HEK293 (cell line): ENCODE results near the gene TMEM218.
A peak's percentile ranks its signal among the peaks of the same experiment; 100 is the strongest.

Experiments
- BCL11A ChIP-seq: fragments of 450-650 bp; formaldehyde crosslinking; IDR thresholded peaks from 2 replicates; pipeline ENCODE4 v1.5.1; 2016; ENCODE audit warnings: low read depth, missing biosample characterization, missing genetic modification characterization
- BCL11B ChIP-seq: fragments of 450-650 bp; formaldehyde crosslinking; IDR thresholded peaks from 2 replicates; pipeline ENCODE4 v1.5.1; 2016; ENCODE audit warnings: low read depth, missing biosample characterization, missing genetic modification characterization
- OVOL3 ChIP-seq: fragments of 450-650 bp; formaldehyde crosslinking; IDR thresholded peaks from 2 replicates; pipeline ENCODE4 v1.5.1; 2016; ENCODE audit warnings: missing biosample characterization, missing genetic modification characterization
- SETDB1 ChIP-seq: IDR thresholded peaks from one replicate; pipeline ENCODE4 v1.6.1; 2017; ENCODE audit warnings: mild to moderate bottlenecking, low read length, moderate library complexity, mixed read lengths; ENCODE audit not compliant: insufficient read length
- SP3 ChIP-seq: fragments of 450-650 bp; formaldehyde crosslinking; IDR thresholded peaks from 2 replicates; pipeline ENCODE4 v1.5.1; 2016; ENCODE audit warnings: missing biosample characterization, missing genetic modification characterization
- SP7 ChIP-seq: fragments of 450-650 bp; formaldehyde crosslinking; IDR thresholded peaks from 2 replicates; pipeline ENCODE4 v1.5.1; 2016; ENCODE audit warnings: missing biosample characterization, missing genetic modification characterization
- ZBTB20 ChIP-seq: fragments of 450-650 bp; formaldehyde crosslinking; IDR thresholded peaks from 2 replicates; pipeline ENCODE4 v1.5.1; 2016; ENCODE audit warnings: missing biosample characterization, missing genetic modification characterization
- ZBTB7A ChIP-seq: fragments of 450-650 bp; formaldehyde crosslinking; IDR thresholded peaks from 2 replicates; pipeline ENCODE4 v1.5.1; 2016; ENCODE audit warnings: low read depth, missing biosample characterization, missing genetic modification characterization
- ZNF10 ChIP-seq: fragments of 450-650 bp; formaldehyde crosslinking; IDR thresholded peaks from 2 replicates; pipeline ENCODE4 v1.5.1; 2017; ENCODE audit warnings: missing biosample characterization, missing genetic modification characterization
- ZNF112 ChIP-seq: fragments of 450-650 bp; formaldehyde crosslinking; IDR thresholded peaks from 2 replicates; pipeline ENCODE4 v1.5.0; 2017; ENCODE audit warnings: missing biosample characterization, missing genetic modification characterization
- ZNF138 ChIP-seq: fragments of 450-650 bp; formaldehyde crosslinking; IDR thresholded peaks from 2 replicates; pipeline ENCODE4 v1.5.1; 2016; ENCODE audit warnings: missing biosample characterization, missing genetic modification characterization, borderline replicate concordance
- ZNF157 ChIP-seq: fragments of 450-650 bp; formaldehyde crosslinking; IDR thresholded peaks from 2 replicates; pipeline ENCODE4 v1.5.1; 2016; ENCODE audit warnings: missing biosample characterization, missing genetic modification characterization
- ZNF174 ChIP-seq: fragments of 450-650 bp; formaldehyde crosslinking; IDR thresholded peaks from 2 replicates; pipeline ENCODE4 v1.5.0; 2017; ENCODE audit warnings: missing biosample characterization, mild to moderate bottlenecking, missing genetic modification characterization
- ZNF2 ChIP-seq: fragments of 450-650 bp; formaldehyde crosslinking; IDR thresholded peaks from 2 replicates; pipeline ENCODE4 v1.5.1; 2016; ENCODE audit warnings: missing biosample characterization, missing genetic modification characterization
- ZNF274 ChIP-seq, 2 experiments: fragments of 200-500 bp in 1 of 2; fragments of 450-650 bp in 1 of 2; sonication (Bioruptor generic) in 1 of 2; formaldehyde crosslinking in 1 of 2; IDR thresholded peaks; 2 replicates each; pipeline versions ENCODE4 v1.5.1 to v1.6.1; 2014 to 2016; ENCODE audit warnings: borderline replicate concordance in 1 of 2, inconsistent platforms in 1 of 2, low read length in 1 of 2, missing biosample characterization in 1 of 2, missing genetic modification characterization in 1 of 2
- ZNF423 ChIP-seq: fragments of 450-650 bp; formaldehyde crosslinking; IDR thresholded peaks from 2 replicates; pipeline ENCODE4 v1.5.1; 2016; ENCODE audit warnings: missing biosample characterization, missing genetic modification characterization
- ZNF510 ChIP-seq: fragments of 450-650 bp; formaldehyde crosslinking; IDR thresholded peaks from 2 replicates; pipeline ENCODE4 v1.5.1; 2018; ENCODE audit warnings: mild to moderate bottlenecking, missing genetic modification characterization, missing biosample characterization; ENCODE audit not compliant: insufficient replicate concordance
- ZNF514 ChIP-seq: fragments of 450-650 bp; formaldehyde crosslinking; IDR thresholded peaks from 2 replicates; pipeline ENCODE4 v1.5.1; 2016; ENCODE audit warnings: missing biosample characterization, missing genetic modification characterization
- ZNF623 ChIP-seq: fragments of 450-650 bp; formaldehyde crosslinking; IDR thresholded peaks from 2 replicates; pipeline ENCODE4 v1.5.1; 2016; ENCODE audit warnings: missing biosample characterization, missing genetic modification characterization
- ZNF626 ChIP-seq: fragments of 450-650 bp; sonication (Bioruptor Pico); formaldehyde crosslinking; IDR thresholded peaks from 2 replicates; pipeline ENCODE4 v1.5.1; 2018; ENCODE audit warnings: missing biosample characterization, missing genetic modification characterization, inconsistent platforms
- ZNF670 ChIP-seq: fragments of 450-650 bp; formaldehyde crosslinking; IDR thresholded peaks from 2 replicates; pipeline ENCODE4 v1.5.1; 2016; ENCODE audit warnings: missing biosample characterization, missing genetic modification characterization, low read depth
- ZNF747 ChIP-seq: fragments of 450-650 bp; formaldehyde crosslinking; IDR thresholded peaks from 2 replicates; pipeline ENCODE4 v1.5.1; 2016; ENCODE audit warnings: missing biosample characterization, missing genetic modification characterization
- ZNF768 ChIP-seq: fragments of 450-650 bp; formaldehyde crosslinking; IDR thresholded peaks from 2 replicates; pipeline ENCODE4 v1.5.1; 2018; ENCODE audit warnings: missing biosample characterization, mild to moderate bottlenecking, missing genetic modification characterization
- TF ChIP-seq, protein P1 (sequence below): fragments of 450-650 bp; formaldehyde crosslinking; IDR thresholded peaks from 2 replicates; pipeline ENCODE4 v1.5.1; 2017; ENCODE audit warnings: missing biosample characterization, missing genetic modification characterization
- TF ChIP-seq, protein P2 (sequence below): fragments of 450-650 bp; formaldehyde crosslinking; conservative IDR thresholded peaks from 2 replicates; pipeline ENCODE4 v1.5.1; 2016; ENCODE audit warnings: low read depth, missing biosample characterization, missing genetic modification characterization
- TF ChIP-seq, protein P3 (sequence below): fragments of 450-650 bp; formaldehyde crosslinking; IDR thresholded peaks from 2 replicates; pipeline ENCODE4 v1.5.1; 2017; ENCODE audit warnings: missing biosample characterization, missing genetic modification characterization
- TF ChIP-seq, protein P4 (sequence below): fragments of 450-650 bp; formaldehyde crosslinking; IDR thresholded peaks from 2 replicates; pipeline ENCODE4 v1.5.1; 2016; ENCODE audit warnings: missing biosample characterization, missing genetic modification characterization
- TF ChIP-seq, protein P5 (sequence below): fragments of 450-650 bp; formaldehyde crosslinking; IDR thresholded peaks from 2 replicates; pipeline ENCODE4 v1.5.1; 2017; ENCODE audit warnings: missing biosample characterization, missing genetic modification characterization

The TMEM218 gene

DNA sequence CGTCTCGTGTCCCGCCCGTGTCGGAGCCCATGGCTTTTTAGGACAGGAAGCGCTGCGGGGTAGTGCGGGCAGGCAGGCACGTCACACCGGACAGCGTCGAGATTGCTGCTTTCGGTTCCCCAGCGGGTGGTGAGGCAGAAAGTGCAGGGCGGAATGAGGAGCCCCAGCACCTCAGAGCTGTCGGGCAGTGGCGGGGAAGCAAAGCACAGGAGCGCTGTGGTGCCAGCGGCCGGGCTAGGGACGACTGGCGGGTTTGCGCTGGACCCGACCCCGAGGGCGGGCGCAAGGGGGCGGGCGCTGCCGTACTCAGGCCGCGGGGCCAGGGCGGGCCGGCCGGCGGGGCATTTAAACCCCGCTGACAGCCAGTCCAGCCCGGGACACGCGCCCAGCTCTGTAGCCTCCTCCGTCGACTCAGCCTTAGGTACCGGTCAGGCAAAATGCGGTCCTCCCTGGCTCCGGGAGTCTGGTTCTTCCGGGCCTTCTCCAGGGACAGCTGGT is 48.4 kb downstream of the TMEM218 start, which contains the start of gene SLC37A2 (continued):
- peak; percentile 34; the same call in 1 of the 2 replicates for TF ChIP-seq SP7 (tag by site-specific recombination)
- no peak for TF ChIP-seq ZNF112
- TF ChIP-seq, protein P1, sequence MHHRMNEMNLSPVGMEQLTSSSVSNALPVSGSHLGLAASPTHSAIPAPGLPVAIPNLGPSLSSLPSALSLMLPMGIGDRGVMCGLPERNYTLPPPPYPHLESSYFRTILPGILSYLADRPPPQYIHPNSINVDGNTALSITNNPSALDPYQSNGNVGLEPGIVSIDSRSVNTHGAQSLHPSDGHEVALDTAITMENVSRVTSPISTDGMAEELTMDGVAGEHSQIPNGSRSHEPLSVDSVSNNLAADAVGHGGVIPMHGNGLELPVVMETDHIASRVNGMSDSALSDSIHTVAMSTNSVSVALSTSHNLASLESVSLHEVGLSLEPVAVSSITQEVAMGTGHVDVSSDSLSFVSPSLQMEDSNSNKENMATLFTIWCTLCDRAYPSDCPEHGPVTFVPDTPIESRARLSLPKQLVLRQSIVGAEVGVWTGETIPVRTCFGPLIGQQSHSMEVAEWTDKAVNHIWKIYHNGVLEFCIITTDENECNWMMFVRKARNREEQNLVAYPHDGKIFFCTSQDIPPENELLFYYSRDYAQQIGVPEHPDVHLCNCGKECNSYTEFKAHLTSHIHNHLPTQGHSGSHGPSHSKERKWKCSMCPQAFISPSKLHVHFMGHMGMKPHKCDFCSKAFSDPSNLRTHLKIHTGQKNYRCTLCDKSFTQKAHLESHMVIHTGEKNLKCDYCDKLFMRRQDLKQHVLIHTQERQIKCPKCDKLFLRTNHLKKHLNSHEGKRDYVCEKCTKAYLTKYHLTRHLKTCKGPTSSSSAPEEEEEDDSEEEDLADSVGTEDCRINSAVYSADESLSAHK (tag by site-specific recombination): no peak
- TF ChIP-seq ZNF626 (tag by site-specific recombination): no peak
- peak; percentile 48; the same call in 1 of the 2 replicates for TF ChIP-seq ZBTB20 (tag by site-specific recombination)
- no peak for TF ChIP-seq ZNF510 (tag by site-specific recombination)
- TF ChIP-seq ZNF670 (tag by site-specific recombination): no peak
- TF ChIP-seq, protein P2, sequence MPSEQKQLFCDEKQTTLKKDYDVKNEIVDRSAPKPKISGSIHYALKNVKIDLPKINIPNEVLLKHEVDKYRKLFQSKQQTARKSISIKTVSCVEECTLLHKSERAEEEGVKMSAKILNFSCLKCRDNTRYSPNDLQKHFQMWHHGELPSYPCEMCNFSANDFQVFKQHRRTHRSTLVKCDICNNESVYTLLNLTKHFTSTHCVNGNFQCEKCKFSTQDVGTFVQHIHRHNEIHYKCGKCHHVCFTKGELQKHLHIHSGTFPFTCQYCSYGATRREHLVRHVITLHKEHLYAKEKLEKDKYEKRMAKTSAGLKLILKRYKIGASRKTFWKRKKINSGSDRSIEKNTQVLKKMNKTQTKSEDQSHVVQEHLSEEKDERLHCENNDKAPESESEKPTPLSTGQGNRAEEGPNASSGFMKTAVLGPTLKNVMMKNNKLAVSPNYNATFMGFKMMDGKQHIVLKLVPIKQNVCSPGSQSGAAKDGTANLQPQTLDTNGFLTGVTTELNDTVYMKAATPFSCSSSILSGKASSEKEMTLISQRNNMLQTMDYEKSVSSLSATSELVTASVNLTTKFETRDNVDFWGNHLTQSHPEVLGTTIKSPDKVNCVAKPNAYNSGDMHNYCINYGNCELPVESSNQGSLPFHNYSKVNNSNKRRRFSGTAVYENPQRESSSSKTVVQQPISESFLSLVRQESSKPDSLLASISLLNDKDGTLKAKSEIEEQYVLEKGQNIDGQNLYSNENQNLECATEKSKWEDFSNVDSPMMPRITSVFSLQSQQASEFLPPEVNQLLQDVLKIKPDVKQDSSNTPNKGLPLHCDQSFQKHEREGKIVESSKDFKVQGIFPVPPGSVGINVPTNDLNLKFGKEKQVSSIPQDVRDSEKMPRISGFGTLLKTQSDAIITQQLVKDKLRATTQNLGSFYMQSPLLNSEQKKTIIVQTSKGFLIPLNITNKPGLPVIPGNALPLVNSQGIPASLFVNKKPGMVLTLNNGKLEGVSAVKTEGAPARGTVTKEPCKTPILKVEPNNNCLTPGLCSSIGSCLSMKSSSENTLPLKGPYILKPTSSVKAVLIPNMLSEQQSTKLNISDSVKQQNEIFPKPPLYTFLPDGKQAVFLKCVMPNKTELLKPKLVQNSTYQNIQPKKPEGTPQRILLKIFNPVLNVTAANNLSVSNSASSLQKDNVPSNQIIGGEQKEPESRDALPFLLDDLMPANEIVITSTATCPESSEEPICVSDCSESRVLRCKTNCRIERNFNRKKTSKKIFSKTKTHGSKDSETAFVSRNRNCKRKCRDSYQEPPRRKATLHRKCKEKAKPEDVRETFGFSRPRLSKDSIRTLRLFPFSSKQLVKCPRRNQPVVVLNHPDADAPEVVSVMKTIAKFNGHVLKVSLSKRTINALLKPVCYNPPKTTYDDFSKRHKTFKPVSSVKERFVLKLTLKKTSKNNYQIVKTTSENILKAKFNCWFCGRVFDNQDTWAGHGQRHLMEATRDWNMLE (tag by site-specific recombination): no peak
- TF ChIP-seq ZNF174 (tag by site-specific recombination): no peak
- no peak for TF ChIP-seq BCL11A (tag by site-specific recombination)
- TF ChIP-seq, protein P3, sequence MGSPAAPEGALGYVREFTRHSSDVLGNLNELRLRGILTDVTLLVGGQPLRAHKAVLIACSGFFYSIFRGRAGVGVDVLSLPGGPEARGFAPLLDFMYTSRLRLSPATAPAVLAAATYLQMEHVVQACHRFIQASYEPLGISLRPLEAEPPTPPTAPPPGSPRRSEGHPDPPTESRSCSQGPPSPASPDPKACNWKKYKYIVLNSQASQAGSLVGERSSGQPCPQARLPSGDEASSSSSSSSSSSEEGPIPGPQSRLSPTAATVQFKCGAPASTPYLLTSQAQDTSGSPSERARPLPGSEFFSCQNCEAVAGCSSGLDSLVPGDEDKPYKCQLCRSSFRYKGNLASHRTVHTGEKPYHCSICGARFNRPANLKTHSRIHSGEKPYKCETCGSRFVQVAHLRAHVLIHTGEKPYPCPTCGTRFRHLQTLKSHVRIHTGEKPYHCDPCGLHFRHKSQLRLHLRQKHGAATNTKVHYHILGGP: no peak
- TF ChIP-seq ZNF138 (tag by site-specific recombination): no peak
- TF ChIP-seq SETDB1: no peak
- TF ChIP-seq ZNF747 (tag by site-specific recombination): no peak
- no peak for TF ChIP-seq OVOL3 (tag by site-specific recombination)
- TF ChIP-seq, protein P4, sequence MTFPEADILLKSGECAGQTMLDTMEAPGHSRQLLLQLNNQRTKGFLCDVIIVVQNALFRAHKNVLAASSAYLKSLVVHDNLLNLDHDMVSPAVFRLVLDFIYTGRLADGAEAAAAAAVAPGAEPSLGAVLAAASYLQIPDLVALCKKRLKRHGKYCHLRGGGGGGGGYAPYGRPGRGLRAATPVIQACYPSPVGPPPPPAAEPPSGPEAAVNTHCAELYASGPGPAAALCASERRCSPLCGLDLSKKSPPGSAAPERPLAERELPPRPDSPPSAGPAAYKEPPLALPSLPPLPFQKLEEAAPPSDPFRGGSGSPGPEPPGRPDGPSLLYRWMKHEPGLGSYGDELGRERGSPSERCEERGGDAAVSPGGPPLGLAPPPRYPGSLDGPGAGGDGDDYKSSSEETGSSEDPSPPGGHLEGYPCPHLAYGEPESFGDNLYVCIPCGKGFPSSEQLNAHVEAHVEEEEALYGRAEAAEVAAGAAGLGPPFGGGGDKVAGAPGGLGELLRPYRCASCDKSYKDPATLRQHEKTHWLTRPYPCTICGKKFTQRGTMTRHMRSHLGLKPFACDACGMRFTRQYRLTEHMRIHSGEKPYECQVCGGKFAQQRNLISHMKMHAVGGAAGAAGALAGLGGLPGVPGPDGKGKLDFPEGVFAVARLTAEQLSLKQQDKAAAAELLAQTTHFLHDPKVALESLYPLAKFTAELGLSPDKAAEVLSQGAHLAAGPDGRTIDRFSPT: peak; percentile 34; the same call in 1 of the 2 replicates
- no peak for TF ChIP-seq ZNF423 (tag by site-specific recombination)
- TF ChIP-seq ZNF157: no peak
- no peak for TF ChIP-seq ZNF768 (tag by site-specific recombination)
- 0 out of 2 replicates have a peak, but pooled peaks have one; percentile 32 for TF ChIP-seq SP3
- no peak for TF ChIP-seq BCL11B (tag by site-specific recombination)
- no peak for TF ChIP-seq ZNF514 (tag by site-specific recombination)
- no peak for TF ChIP-seq ZBTB7A
- no peak for TF ChIP-seq ZNF623 (tag by site-specific recombination)
- TF ChIP-seq ZNF274 (IDR thresholded peaks at IDR 0.05; ENCODE audit: low read length): no peak
- TF ChIP-seq ZNF274 (tag by site-specific recombination; IDR thresholded peaks at IDR 0.05; ENCODE audit: borderline replicate concordance): no peak
- no peak for TF ChIP-seq ZNF10 (tag by site-specific recombination)
- no peak for TF ChIP-seq ZNF2 (tag by site-specific recombination)
- TF ChIP-seq, protein P5, sequence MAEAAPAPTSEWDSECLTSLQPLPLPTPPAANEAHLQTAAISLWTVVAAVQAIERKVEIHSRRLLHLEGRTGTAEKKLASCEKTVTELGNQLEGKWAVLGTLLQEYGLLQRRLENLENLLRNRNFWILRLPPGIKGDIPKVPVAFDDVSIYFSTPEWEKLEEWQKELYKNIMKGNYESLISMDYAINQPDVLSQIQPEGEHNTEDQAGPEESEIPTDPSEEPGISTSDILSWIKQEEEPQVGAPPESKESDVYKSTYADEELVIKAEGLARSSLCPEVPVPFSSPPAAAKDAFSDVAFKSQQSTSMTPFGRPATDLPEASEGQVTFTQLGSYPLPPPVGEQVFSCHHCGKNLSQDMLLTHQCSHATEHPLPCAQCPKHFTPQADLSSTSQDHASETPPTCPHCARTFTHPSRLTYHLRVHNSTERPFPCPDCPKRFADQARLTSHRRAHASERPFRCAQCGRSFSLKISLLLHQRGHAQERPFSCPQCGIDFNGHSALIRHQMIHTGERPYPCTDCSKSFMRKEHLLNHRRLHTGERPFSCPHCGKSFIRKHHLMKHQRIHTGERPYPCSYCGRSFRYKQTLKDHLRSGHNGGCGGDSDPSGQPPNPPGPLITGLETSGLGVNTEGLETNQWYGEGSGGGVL (tag by site-specific recombination): no peak
